ENCODE results near the gene C3orf18. TPM values are rescaled to one million over a fixed set of nuclear protein-coding genes. Genes with fewer than 3 reads are reported as not detected.

Gene C3orf18
- total and polyA plus RNA-seq, 10 of the 15 experiments (the other 5 are each of a cell fraction or from before 2014, with no cell fraction given), result 0.06 to 3.2 (median 0.66) TPM

DNA sequence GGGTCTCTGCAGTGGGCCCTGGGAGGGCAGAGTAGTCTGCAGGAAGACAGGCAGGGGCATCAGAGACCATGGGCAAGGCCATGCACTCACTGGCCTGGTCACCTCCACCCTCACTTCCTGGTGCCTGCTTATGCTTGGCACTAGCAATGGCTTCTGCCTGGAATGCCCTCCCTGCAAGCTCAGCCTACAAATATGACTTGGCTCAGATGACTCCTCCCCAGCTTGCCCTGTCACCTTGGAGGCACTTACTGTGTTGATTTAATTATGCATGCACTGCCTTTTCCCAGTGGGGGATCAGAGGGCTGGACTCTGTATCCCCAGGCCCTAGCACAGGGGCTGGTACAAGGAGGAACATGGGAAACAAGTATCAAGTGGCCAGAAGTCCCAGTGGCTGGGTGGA, 7.8 kb downstream of the C3orf18 start (continued):
- TF ChIP-seq, protein P1, sequence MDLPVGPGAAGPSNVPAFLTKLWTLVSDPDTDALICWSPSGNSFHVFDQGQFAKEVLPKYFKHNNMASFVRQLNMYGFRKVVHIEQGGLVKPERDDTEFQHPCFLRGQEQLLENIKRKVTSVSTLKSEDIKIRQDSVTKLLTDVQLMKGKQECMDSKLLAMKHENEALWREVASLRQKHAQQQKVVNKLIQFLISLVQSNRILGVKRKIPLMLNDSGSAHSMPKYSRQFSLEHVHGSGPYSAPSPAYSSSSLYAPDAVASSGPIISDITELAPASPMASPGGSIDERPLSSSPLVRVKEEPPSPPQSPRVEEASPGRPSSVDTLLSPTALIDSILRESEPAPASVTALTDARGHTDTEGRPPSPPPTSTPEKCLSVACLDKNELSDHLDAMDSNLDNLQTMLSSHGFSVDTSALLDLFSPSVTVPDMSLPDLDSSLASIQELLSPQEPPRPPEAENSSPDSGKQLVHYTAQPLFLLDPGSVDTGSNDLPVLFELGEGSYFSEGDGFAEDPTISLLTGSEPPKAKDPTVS (IDR thresholded peaks at IDR 0.05; ENCODE audit: low read depth, low read length), result no peak
- no peak for TF ChIP-seq MEF2A (IDR thresholded peaks at IDR 0.05; ENCODE audit: insufficient read depth, low read depth, low read length)
- TF ChIP-seq, protein P2, sequence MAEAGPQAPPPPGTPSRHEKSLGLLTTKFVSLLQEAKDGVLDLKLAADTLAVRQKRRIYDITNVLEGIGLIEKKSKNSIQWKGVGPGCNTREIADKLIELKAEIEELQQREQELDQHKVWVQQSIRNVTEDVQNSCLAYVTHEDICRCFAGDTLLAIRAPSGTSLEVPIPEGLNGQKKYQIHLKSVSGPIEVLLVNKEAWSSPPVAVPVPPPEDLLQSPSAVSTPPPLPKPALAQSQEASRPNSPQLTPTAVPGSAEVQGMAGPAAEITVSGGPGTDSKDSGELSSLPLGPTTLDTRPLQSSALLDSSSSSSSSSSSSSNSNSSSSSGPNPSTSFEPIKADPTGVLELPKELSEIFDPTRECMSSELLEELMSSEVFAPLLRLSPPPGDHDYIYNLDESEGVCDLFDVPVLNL (IDR thresholded peaks at IDR 0.05; ENCODE audit: low read depth, low read length), result no peak
- no peak for TF ChIP-seq PAX5 (IDR thresholded peaks at IDR 0.05; ENCODE audit: borderline replicate concordance, low read depth, low read length)
- no peak for TF ChIP-seq FOXK2 (IDR thresholded peaks at IDR 0.05)
- TF ChIP-seq EZH2 (IDR thresholded peaks at IDR 0.05; ENCODE audit: borderline replicate concordance, control insufficient read depth, low read depth, low read length), result no peak

DNA sequence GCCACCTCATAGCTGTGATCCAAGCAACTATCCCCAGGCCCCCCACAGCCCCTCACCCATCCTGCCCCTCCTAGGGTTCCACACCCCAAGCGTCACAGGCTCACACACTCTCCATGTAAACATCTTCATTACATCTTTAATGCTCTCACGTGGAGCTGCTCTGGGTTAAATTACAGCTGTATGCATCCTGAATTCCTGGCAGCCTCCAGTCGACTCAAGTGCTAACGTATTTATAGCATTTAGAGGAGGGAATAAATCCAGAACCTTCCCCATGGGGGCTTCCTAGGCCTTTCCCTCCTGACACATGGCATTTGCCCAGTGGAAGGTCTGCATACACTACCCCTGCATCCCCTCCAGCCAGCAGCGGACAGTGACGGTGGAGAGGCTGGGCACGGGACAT, 9.6 kb downstream of the C3orf18 start:
- Histone ChIP-seq H3K27ac (ENCODE audit: control insufficient read depth, insufficient read depth) (no peak overlapping the region), H3K4me1 (ENCODE audit: control insufficient read depth, insufficient read depth, low read length) (no peaks in the 10 kb centered on the region), H3K79me2 (ENCODE audit: control insufficient read depth, insufficient read depth, low read length) (no peaks in the 10 kb centered on the region), H3K36me3 (ENCODE audit: control insufficient read depth in 2 of 2, insufficient read depth in 2 of 2, low read length in 1 of 2) (no peaks in the 10 kb centered on the region), H3K9ac (ENCODE audit: control insufficient read depth, insufficient read depth, low read length) (no peak overlapping the region), H3K4me3 (no peak overlapping the region), H4K20me1 (ENCODE audit: control insufficient read depth, insufficient read depth) (no peaks in the 10 kb centered on the region), H3K27me3 (replicated peaks in 1 of 2; ENCODE audit: control insufficient read depth in 2 of 2, insufficient read depth in 2 of 2, low read length in 1 of 2) (peaks cover 0 to 2% of the 10 kb centered on the region in 2 experiments; a peak in 1 of 4 replicates), H3K4me2 (ENCODE audit: control insufficient read depth, insufficient read depth) (no peak overlapping the region), H3K9me3 (replicated peaks; ENCODE audit: control insufficient read depth, insufficient read depth, low read length) (no peaks in the 10 kb centered on the region), H2AFZ (ENCODE audit: control insufficient read depth, low read depth, low read length) (no peak overlapping the region)
- intact Hi-C loops (cut with micrococcal nuclease; ENCODE audit: unreplicated experiment) (no loop called here), in situ Hi-C loops (cut with MboI) (no loop called here)
- WGBS (ENCODE audit: insufficient coverage, insufficient replicate concordance, low lambda C conversion rate, missing lambda C conversion rate), result 44% methylated on average over 7 of the region's 7 CpGs
- BruUV-seq (replicated peaks), result no TSS peak
- FAIRE-seq (no peak), DNase-seq (ENCODE audit: low read depth, low spot score) (no peak), ATAC-seq (no peak)
- TF ChIP-seq MYB (IDR thresholded peaks at IDR 0.05; ENCODE audit: borderline replicate concordance, low read depth, low read length) (no peak), STAT3 (IDR thresholded peaks at IDR 0.05; ENCODE audit: low read depth, low read length) (no peak), CBX3 (IDR thresholded peaks at IDR 0.05; ENCODE audit: borderline replicate concordance, low read depth) (no peak), HDAC6 (IDR thresholded peaks at IDR 0.05; ENCODE audit: unreplicated experiment) (no peak)
- TF ChIP-seq, protein P3, sequence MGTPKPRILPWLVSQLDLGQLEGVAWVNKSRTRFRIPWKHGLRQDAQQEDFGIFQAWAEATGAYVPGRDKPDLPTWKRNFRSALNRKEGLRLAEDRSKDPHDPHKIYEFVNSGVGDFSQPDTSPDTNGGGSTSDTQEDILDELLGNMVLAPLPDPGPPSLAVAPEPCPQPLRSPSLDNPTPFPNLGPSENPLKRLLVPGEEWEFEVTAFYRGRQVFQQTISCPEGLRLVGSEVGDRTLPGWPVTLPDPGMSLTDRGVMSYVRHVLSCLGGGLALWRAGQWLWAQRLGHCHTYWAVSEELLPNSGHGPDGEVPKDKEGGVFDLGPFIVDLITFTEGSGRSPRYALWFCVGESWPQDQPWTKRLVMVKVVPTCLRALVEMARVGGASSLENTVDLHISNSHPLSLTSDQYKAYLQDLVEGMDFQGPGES (IDR thresholded peaks at IDR 0.05), result no peak
- TF ChIP-seq, protein P4, sequence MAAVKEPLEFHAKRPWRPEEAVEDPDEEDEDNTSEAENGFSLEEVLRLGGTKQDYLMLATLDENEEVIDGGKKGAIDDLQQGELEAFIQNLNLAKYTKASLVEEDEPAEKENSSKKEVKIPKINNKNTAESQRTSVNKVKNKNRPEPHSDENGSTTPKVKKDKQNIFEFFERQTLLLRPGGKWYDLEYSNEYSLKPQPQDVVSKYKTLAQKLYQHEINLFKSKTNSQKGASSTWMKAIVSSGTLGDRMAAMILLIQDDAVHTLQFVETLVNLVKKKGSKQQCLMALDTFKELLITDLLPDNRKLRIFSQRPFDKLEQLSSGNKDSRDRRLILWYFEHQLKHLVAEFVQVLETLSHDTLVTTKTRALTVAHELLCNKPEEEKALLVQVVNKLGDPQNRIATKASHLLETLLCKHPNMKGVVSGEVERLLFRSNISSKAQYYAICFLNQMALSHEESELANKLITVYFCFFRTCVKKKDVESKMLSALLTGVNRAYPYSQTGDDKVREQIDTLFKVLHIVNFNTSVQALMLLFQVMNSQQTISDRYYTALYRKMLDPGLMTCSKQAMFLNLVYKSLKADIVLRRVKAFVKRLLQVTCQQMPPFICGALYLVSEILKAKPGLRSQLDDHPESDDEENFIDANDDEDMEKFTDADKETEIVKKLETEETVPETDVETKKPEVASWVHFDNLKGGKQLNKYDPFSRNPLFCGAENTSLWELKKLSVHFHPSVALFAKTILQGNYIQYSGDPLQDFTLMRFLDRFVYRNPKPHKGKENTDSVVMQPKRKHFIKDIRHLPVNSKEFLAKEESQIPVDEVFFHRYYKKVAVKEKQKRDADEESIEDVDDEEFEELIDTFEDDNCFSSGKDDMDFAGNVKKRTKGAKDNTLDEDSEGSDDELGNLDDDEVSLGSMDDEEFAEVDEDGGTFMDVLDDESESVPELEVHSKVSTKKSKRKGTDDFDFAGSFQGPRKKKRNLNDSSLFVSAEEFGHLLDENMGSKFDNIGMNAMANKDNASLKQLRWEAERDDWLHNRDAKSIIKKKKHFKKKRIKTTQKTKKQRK (IDR thresholded peaks at IDR 0.05; ENCODE audit: low read depth, low read length), result no peak
- TF ChIP-seq, protein P2 (IDR thresholded peaks at IDR 0.05; ENCODE audit: low read depth, low read length), result no peak
- CTCF ChIA-PET, result interaction anchor here (1.2 to 2.1 kb wide), 2 partner anchors 16 to 58 kb away, joined by 3 to 7 read pairs; no protein-coding TSS in a partner anchor
- POLR2A ChIA-PET, result no interaction called here
- SMC1A ChIA-PET (ENCODE audit: uncharacterized antibody, unreplicated experiment), result no interaction called here
- RAD21 ChIA-PET (ENCODE audit: unreplicated experiment), result interaction anchor here (0.6 kb wide), 1 partner anchor 36 kb away, joined by 4 read pairs; no protein-coding TSS in a partner anchor
